ENCODE results near the gene HEXA.

DNA sequence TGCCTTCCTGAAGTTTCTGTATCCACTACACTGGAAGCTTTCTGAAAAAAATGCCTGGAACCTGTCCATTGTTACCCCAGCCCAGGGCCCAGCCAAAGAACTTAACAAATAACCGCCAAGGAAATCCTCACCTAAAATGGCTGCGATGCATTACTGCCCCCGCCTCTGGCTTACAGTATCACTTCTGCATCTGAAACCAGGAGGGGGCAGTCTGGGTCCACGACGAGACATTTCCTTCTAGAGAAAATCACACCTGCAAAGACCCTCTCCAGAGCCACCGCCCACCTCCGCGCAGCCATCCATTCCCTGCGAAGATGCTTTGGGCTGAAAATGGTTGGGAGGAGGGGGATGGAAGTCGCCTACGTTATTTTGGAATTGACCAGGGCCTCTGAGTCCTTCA lies 33.4 kb downstream of the HEXA start:
- TF ChIP-seq EZH2 (IDR thresholded peaks at IDR 0.05) (no peak), POLR2AphosphoS5 (IDR thresholded peaks at IDR 0.05; ENCODE audit: borderline replicate concordance, low read depth, low read length) (no peak)

Measured in SK-N-MC (cell line).